NOMO-1 treated with dmso at 0.1 percent for 144 hours (cell line): ENCODE data around the gene STK10.
"Not testable (repeated sequence)": the region's sequence is repeated elsewhere in the genome, so short reads cannot be mapped to it uniquely, and the experiment has no call there.

Source experiments
- DNase-seq: peaks from one replicate; lab custom pipeline; 2025; ENCODE audit not compliant: unreplicated experiment; lab: John Stamatoyannopoulos, UW

The STK10 gene

GRCh38 chr5:172029876-172030275 is 158.1 kb downstream of the STK10 start:
- no peak for DNase-seq

DNA sequence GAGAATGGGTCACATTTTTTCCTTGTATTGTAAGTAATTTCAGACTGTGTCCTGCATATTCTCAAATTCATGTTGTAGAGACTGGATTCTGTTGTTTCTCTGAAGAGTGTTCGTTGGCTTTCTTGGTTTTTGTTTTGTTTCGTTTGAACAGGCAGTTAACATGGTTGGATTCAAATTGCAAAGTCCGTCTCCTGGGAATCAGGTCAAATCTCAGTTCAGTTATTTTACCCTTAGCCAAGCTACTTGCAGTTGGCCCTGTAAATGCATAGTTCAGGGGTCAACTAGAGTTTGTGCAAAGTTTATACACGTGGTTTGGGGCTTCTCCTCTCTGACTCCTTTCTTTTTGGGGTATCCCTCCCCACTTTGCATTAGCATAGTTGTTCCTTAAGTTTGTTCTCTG is 159.9 kb downstream of the STK10 start:
- no peak for DNase-seq

- DNase-seq = not testable (repeated sequence)
Measured at GRCh38 chr5:172020110-172020786, 167.8 kb downstream of the STK10 start.

- no peak for DNase-seq
Measured at GRCh38 chr5:172015346-172015745, 172.7 kb downstream of the STK10 start.

- no peak for DNase-seq
Measured at GRCh38 chr5:172010278-172010677, 177.7 kb downstream of the STK10 start.

GRCh38 chr5:172009536-172010270 is 178.3 kb downstream of the STK10 start:
- no peak for DNase-seq

DNA sequence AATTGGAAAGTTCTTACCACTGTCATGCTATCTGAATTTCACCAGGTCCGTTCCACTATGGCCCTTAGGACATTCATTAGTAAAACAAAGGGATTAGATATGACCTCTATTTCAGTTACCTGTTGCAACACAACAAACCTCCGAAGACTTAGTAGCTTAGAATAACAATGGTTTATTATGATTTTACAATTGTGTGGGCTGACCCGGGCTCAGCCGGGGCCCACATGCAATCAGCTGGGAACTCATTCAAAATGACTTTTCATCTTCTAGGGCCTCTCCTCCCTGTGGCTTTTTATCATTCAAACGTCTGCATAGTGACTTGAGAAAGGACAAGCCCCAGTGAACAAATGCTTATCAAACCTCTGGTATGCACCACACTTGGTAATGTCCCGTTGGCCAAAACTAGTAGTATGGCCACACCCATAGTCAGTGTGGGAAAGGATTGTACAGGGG is 179.3 kb downstream of the STK10 start:
- no peak for DNase-seq

DNA sequence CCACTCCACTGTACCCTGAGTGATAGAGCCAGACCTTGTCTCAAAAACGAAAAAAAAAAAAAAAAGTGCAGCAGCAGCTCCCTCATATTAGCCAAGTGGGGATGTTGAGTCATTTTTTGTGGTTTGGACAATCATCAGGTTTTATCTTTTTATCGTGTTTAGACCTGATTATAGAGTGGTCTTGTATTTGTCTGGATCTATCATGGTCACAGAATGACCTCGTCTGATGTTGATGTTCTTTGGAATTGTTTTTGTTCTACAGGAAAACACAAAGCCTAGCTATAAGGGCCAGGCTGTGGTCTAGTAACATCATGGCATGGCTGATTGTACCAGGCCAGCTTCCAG is 179.9 kb downstream of the STK10 start:
- DNase-seq = no peak

DNA sequence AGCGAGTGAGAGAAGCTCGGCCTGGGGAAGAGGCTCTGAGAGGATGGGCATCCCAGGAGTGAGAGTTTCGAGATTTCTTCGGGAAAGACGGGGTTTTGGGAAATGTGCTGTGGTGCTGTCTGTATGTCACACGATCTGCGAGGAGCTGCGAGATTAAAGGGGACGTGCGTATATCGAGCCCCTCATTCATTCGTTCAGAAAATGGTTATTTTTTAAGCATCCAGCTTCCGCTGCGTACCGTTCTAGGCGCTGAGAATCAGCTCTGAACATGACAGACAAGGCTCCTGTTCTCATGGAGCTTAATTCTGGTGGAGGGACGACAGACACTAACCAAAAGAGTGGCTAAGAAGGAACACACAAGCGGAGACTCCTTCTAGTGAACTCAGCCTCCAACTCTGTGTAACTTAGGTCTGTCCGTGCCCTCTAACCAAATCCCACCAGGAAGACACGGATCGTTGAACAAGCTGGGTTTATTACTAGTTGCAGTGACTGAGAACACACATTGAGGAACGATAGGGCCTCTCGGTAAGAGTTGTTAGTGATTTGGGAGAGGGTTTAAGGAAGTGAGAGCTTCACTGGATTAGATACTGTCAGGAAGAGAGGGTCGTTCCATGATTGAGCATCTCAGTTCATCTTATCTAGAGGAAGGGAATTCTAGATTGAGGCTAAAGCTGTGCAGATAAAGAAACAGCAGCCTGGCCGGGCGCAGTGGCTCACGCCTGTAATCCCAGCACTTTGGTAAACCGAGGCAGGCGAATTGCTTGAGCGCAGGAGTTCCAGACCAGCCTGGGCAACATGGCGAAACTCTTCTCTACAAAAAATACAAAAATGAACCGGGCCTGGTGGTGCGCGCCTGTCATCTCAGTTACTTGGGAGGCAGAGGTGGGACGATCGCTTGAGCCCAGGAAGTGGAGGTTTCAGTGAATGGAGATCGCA is 180.6 kb downstream of the STK10 start:
- DNase-seq = no peak

GRCh38 chr5:172006321-172007174 is 181.5 kb downstream of the STK10 start, which contains the start of gene FBXW11:
FBXW11 (minus strand) TSS chr5:172006638; CDS start chr5:172006502, 136 bp downstream.
- DNase-seq = peak; percentile 94

- no peak for DNase-seq
Measured at GRCh38 chr5:172005708-172006320, 182.2 kb downstream of the STK10 start.

DNA sequence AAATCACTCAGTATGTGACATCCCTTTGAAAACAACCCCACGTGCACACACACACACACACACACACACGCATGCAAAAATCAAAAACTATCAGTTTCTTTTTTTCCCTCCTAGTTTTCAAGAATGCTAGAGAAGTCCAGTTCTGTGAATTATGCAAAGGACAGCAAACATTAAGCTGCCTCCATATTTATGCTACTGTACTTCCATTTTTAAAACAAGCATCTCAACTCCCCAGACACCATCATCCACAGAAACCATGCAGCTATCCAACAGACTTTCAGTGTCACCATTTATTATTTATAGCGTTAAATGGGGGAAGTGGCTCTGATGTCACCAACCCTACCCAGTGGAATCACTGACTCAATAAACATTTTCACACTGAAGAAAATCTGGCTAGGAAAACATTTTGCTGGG is 183.2 kb downstream of the STK10 start:
- DNase-seq = peak; percentile 42

- DNase-seq = no peak
Measured at GRCh38 chr5:172003746-172004145, 184.3 kb downstream of the STK10 start.

GRCh38 chr5:172002840-172003512 is 185.0 kb downstream of the STK10 start:
- no peak for DNase-seq

GRCh38 chr5:172002310-172002709 is 185.7 kb downstream of the STK10 start:
- no peak for DNase-seq

DNA sequence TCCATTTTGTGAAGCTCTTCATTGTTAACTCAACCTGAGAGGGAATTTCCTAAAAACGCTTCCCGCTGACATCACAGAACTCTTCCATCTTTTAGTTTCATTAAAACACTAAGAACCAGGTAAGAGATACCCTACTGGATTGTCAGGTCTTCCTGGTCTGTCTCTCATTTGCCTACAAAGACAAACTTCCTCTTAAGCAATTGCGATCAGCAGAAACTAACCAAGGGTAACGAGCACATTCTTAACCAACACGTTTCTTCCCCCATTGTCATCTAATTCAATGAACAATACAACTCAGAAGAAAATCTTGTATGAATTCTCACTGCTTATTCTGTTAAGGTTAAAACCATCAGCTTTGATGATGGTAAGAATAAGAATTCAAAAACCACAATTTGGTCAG is 188.1 kb downstream of the STK10 start:
- DNase-seq = peak; percentile 29

GRCh38 chr5:171999100-171999499 is 188.9 kb downstream of the STK10 start:
- DNase-seq = no peak

DNA sequence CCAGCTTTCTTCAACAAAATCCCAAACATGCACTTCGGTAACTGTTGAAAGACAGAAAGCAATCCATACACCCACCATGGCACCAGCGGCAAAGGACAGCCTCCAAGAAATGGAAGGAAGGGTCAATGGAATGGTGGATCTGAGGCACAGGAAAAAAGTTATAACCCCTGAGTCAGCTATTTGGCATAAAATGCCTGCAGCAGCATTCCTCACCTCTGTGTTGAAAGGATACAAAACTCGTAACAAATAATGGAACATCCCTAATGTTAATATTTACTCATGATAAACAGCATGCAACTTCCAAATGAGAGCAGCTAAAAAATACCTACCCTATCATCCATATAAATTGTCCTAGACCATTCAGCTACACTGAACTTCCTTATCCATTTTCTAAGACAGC is 191.0 kb downstream of the STK10 start:
- DNase-seq = no peak

GRCh38 chr5:171992813-171993212 is 195.2 kb downstream of the STK10 start:
- no peak for DNase-seq

- no peak for DNase-seq
Measured at GRCh38 chr5:171992305-171992704, 195.7 kb downstream of the STK10 start.
